ENCODE results near the gene AKIRIN1. TPM values are rescaled to one million over a fixed set of nuclear protein-coding genes. Genes with fewer than 3 reads are reported as not detected.

Gene AKIRIN1
- total RNA-seq (10 to 100 TPM; 79.6 to 84.9 TPM), polyA plus RNA-seq (100 to 1,000 TPM; 129 to 131 TPM)

GRCh38 chr1:38990738-38991637 lies at the start of gene AKIRIN1:
Gene AKIRIN1, plus strand, starts transcription at chr1:38991276. Its CDS starts 105 bp downstream, at chr1:38991381.
- H3K4me3 ChIP-seq (ENCODE audit: low read length in 2 of 2), result peak within 1 kb of the TSS; percentile 52 to 67

GRCh38 chr1:38941527-38942019 lies 49.5 kb upstream of the AKIRIN1 start, which contains the start of gene RHBDL2:
Gene RHBDL2, minus strand, starts transcription at chr1:38941830. Its CDS starts 22,618 bp downstream, at chr1:38919212.
- Histone ChIP-seq H3K27me3 (ENCODE audit: insufficient read depth, low read length) (no peaks in the 10 kb centered on the region), H3K36me3 (ENCODE audit: insufficient read depth, low read length) (no peaks in the 10 kb centered on the region), H3K4me1 (ENCODE audit: insufficient read depth, low read length) (no peaks in the 10 kb centered on the region), H3K4me3 (ENCODE audit: low read length in 2 of 2) (no peak within 1 kb of the TSS), H3K27ac (ENCODE audit: low read depth, low read length) (no peak within 1 kb of the TSS), H3K9me3 (ENCODE audit: control insufficient read depth in 1 of 2, low read length in 2 of 2) (no peaks in the 10 kb centered on the region)
- ChIA-PET CTCF (ENCODE audit: partially characterized antibody) (no interaction called here), POLR2A (ENCODE audit: partially characterized antibody) (no interaction called here)
- Mint-ChIP-seq H3K27me3 (peaks cover 0 to 4% of the 10 kb centered on the region in 2 donors), H3K4me1 (peaks cover 0 to 6% (median 5%) of the 10 kb centered on the region in 4 donors), H3K9me3 (peaks cover 0 to 2% (median 0%) of the 10 kb centered on the region in 8 donors), H3K4me3 (peak within 1 kb of the TSS in 1 of 8 donors; percentile 31), H3K27ac (peak within 1 kb of the TSS in 1 of 7 donors; percentile 42), H3K36me3 (no peaks in the 10 kb centered on the region)
- intact Hi-C loops (cut with micrococcal nuclease), result no loop called here
- DNase-seq, result no peak

More at GRCh38 chr1:38990738-38991637, at the start of gene AKIRIN1:
- no peaks in the 10 kb centered on the region for H3K9me3 Mint-ChIP-seq
- DNase-seq, result peak; percentile 87 to 95 (median 89)
- ChIA-PET POLR2A (ENCODE audit: partially characterized antibody) (interaction anchor here (0.6 to 1.9 kb wide), 9 partner anchors 9 to 132 kb away, joined by 3 to 16 read pairs (median 4); partner anchors contain the start of genes NDUFS5 and RRAGC), CTCF (ENCODE audit: partially characterized antibody) (interaction anchor here (1.1 to 1.5 kb wide), 4 partner anchors 13 to 101 kb away, joined by 3 to 7 read pairs (median 5); partner anchors contain the start of gene NDUFS5)
- H3K36me3 Mint-ChIP-seq, result peaks cover 13 to 28% of the 10 kb centered on the region in 2 donors
- no peaks in the 10 kb centered on the region for H3K36me3 ChIP-seq (ENCODE audit: insufficient read depth, low read length)
- H3K9me3 ChIP-seq (ENCODE audit: control insufficient read depth in 1 of 2, low read length in 2 of 2), result no peaks in the 10 kb centered on the region
- peaks cover 47% of the 10 kb centered on the region for H3K4me1 ChIP-seq (ENCODE audit: insufficient read depth, low read length)
- H3K27ac Mint-ChIP-seq, result peak within 1 kb of the TSS; percentile 87 to 93 (median 91)
- peak within 1 kb of the TSS; percentile 93 for H3K27ac ChIP-seq (ENCODE audit: low read depth, low read length)
- H3K27me3 Mint-ChIP-seq, result no peaks in the 10 kb centered on the region
- H3K4me1 Mint-ChIP-seq, result peaks cover 21 to 52% (median 37%) of the 10 kb centered on the region in 4 donors
- intact Hi-C loops (cut with micrococcal nuclease), result loop anchor here (1.0 to 10.0 kb wide), 7 partner anchors 14 to 1514 kb away; partner anchors contain the start of genes MYCBP, NDUFS5 and RRAGC
- H3K27me3 ChIP-seq (ENCODE audit: insufficient read depth, low read length), result no peaks in the 10 kb centered on the region
- H3K4me3 Mint-ChIP-seq, result peak within 1 kb of the TSS; percentile 88 to 94 (median 92)

- Mint-ChIP-seq H3K27me3 (peaks cover 0 to 6% of the 10 kb centered on the region in 2 donors), H3K9me3 (peaks cover 0 to 3% (median 0%) of the 10 kb centered on the region in 8 donors), H3K36me3 (no peaks in the 10 kb centered on the region), H3K4me3 (no peak overlapping the region), H3K27ac (no peak overlapping the region), H3K4me1 (peaks cover 0 to 6% (median 5%) of the 10 kb centered on the region in 4 donors)
- Histone ChIP-seq H3K27ac (ENCODE audit: low read depth, low read length) (no peak overlapping the region), H3K4me3 (ENCODE audit: low read length in 2 of 2) (no peak overlapping the region), H3K4me1 (ENCODE audit: insufficient read depth, low read length) (no peaks in the 10 kb centered on the region), H3K36me3 (ENCODE audit: insufficient read depth, low read length) (no peaks in the 10 kb centered on the region), H3K27me3 (ENCODE audit: insufficient read depth, low read length) (no peaks in the 10 kb centered on the region), H3K9me3 (ENCODE audit: control insufficient read depth in 1 of 2, low read length in 2 of 2) (no peaks in the 10 kb centered on the region)
- DNase-seq, result no peak
- POLR2A ChIA-PET (ENCODE audit: partially characterized antibody), result no interaction called here
- CTCF ChIA-PET (ENCODE audit: partially characterized antibody), result no interaction called here
- intact Hi-C loops (cut with micrococcal nuclease), result no loop called here
Measured at GRCh38 chr1:38942664-38943428, 48.2 kb upstream of the AKIRIN1 start.

- peaks cover 0 to 6% (median 5%) of the 10 kb centered on the region in 4 donors for H3K4me1 Mint-ChIP-seq
- ChIA-PET POLR2A (ENCODE audit: partially characterized antibody) (no interaction called here), CTCF (ENCODE audit: partially characterized antibody) (no interaction called here)
- peaks cover 0 to 2% (median 0%) of the 10 kb centered on the region in 8 donors for H3K9me3 Mint-ChIP-seq
- Histone ChIP-seq H3K9me3 (ENCODE audit: control insufficient read depth in 1 of 2, low read length in 2 of 2) (no peaks in the 10 kb centered on the region), H3K4me3 (ENCODE audit: low read length in 2 of 2) (no peak overlapping the region), H3K27me3 (ENCODE audit: insufficient read depth, low read length) (no peaks in the 10 kb centered on the region), H3K27ac (ENCODE audit: low read depth, low read length) (no peak overlapping the region), H3K4me1 (ENCODE audit: insufficient read depth, low read length) (no peaks in the 10 kb centered on the region), H3K36me3 (ENCODE audit: insufficient read depth, low read length) (no peaks in the 10 kb centered on the region)
- H3K4me3 Mint-ChIP-seq, result no peak overlapping the region
- H3K27me3 Mint-ChIP-seq, result peaks cover 0 to 6% of the 10 kb centered on the region in 2 donors
- intact Hi-C loops (cut with micrococcal nuclease), result no loop called here
- H3K36me3 Mint-ChIP-seq, result no peaks in the 10 kb centered on the region
- H3K27ac Mint-ChIP-seq, result peak overlapping the region in 1 of 7 donors; percentile 5
- no peak for DNase-seq
Measured at GRCh38 chr1:38944547-38944946, 46.5 kb upstream of the AKIRIN1 start.

- Mint-ChIP-seq H3K4me3 (no peak overlapping the region), H3K4me1 (peaks cover 5 to 12% (median 9%) of the 10 kb centered on the region in 4 donors), H3K9me3 (peaks cover 0 to 2% (median 0%) of the 10 kb centered on the region in 8 donors), H3K36me3 (no peaks in the 10 kb centered on the region), H3K27me3 (peaks cover 0 to 2% of the 10 kb centered on the region in 2 donors), H3K27ac (peak overlapping the region in 1 of 7 donors; percentile 46)
- no peaks in the 10 kb centered on the region for H3K9me3 ChIP-seq (ENCODE audit: control insufficient read depth in 1 of 2, low read length in 2 of 2)
- H3K36me3 ChIP-seq (ENCODE audit: insufficient read depth, low read length), result no peaks in the 10 kb centered on the region
- CTCF ChIA-PET (ENCODE audit: partially characterized antibody), result no interaction called here
- intact Hi-C loops (cut with micrococcal nuclease), result no loop called here
- no peak overlapping the region for H3K27ac ChIP-seq (ENCODE audit: low read depth, low read length)
- peaks cover 6% of the 10 kb centered on the region for H3K4me1 ChIP-seq (ENCODE audit: insufficient read depth, low read length)
- H3K4me3 ChIP-seq (ENCODE audit: low read length in 2 of 2), result no peak overlapping the region
- H3K27me3 ChIP-seq (ENCODE audit: insufficient read depth, low read length), result no peaks in the 10 kb centered on the region
- POLR2A ChIA-PET (ENCODE audit: partially characterized antibody), result no interaction called here
- DNase-seq, result no peak
Measured at GRCh38 chr1:38950553-38950952, 40.5 kb upstream of the AKIRIN1 start.

GRCh38 chr1:38953433-38953860 lies 37.6 kb upstream of the AKIRIN1 start:
- peak overlapping the region in 3 of 7 donors; percentile 2 to 46 (median 39) for H3K27ac Mint-ChIP-seq
- Histone ChIP-seq H3K36me3 (ENCODE audit: insufficient read depth, low read length) (no peaks in the 10 kb centered on the region), H3K4me3 (ENCODE audit: low read length in 2 of 2) (no peak overlapping the region), H3K27ac (ENCODE audit: low read depth, low read length) (no peak overlapping the region), H3K9me3 (ENCODE audit: control insufficient read depth in 1 of 2, low read length in 2 of 2) (no peaks in the 10 kb centered on the region), H3K27me3 (ENCODE audit: insufficient read depth, low read length) (no peaks in the 10 kb centered on the region), H3K4me1 (ENCODE audit: insufficient read depth, low read length) (peaks cover 6% of the 10 kb centered on the region)
- no peak overlapping the region for H3K4me3 Mint-ChIP-seq
- H3K27me3 Mint-ChIP-seq, result no peaks in the 10 kb centered on the region
- ChIA-PET CTCF (ENCODE audit: partially characterized antibody) (interaction anchor here (0.6 kb wide), 1 partner anchor 10 kb away, joined by 3 read pairs; no protein-coding TSS in a partner anchor), POLR2A (ENCODE audit: partially characterized antibody) (no interaction called here)
- peaks cover 5 to 11% (median 9%) of the 10 kb centered on the region in 4 donors for H3K4me1 Mint-ChIP-seq
- no peaks in the 10 kb centered on the region for H3K9me3 Mint-ChIP-seq
- intact Hi-C loops (cut with micrococcal nuclease), result no loop called here
- DNase-seq, result no peak
- no peaks in the 10 kb centered on the region for H3K36me3 Mint-ChIP-seq
